MCF 10A (cell line): ENCODE data around the gene STMN3. TPM values are rescaled to one million over a fixed set of nuclear protein-coding genes. Genes with fewer than 3 reads are reported as not detected.

Experiments used
- BruUV-seq: library from RNA; stranded (reverse); fragments of 400-500 nt; replicated peaks from 2 replicates; lab custom pipeline; 2021; lab: Mats Ljungman, UMichigan
- CTCF ChIA-PET: fragments of 300-600 bp; sonication (Branson Sonifier 250); formaldehyde crosslinking; extraction: SDS; loops from one replicate; lab custom pipeline; 2021; ENCODE audit warnings: antibody characterized with exemption, inconsistent platforms; lab: Yijun Ruan, JAX
- POLR2A ChIA-PET: fragments of 300-600, 350-650 bp; sonication (Branson Sonifier 250); formaldehyde crosslinking; extraction: SDS; loops from one replicate; lab custom pipeline; 2020; ENCODE audit warnings: antibody characterized with exemption, inconsistent platforms; lab: Yijun Ruan, JAX
- DNase-seq: peaks from one replicate; pipeline ENCODE4 v3.0.0-alpha.2; 2018; ENCODE audit not compliant: unreplicated experiment
- H3K27ac Mint-ChIP-seq: one replicate; pipeline ENCODE4 v1.8.0; 2022; ENCODE audit warnings: mild to moderate bottlenecking, low read depth, mixed read lengths; ENCODE audit not compliant: unreplicated experiment
- H3K27me3 Mint-ChIP-seq: one replicate; pipeline ENCODE4 v1.8.0; 2022; ENCODE audit warnings: mixed read lengths; ENCODE audit not compliant: insufficient read depth, unreplicated experiment
- H3K36me3 Mint-ChIP-seq: one replicate; pipeline ENCODE4 v1.8.0; 2022; ENCODE audit warnings: mild to moderate bottlenecking, moderate library complexity, mixed read lengths; ENCODE audit not compliant: insufficient read depth, unreplicated experiment
- H3K4me1 Mint-ChIP-seq: one replicate; pipeline ENCODE4 v1.8.0; 2022; ENCODE audit warnings: mixed read lengths; ENCODE audit not compliant: insufficient read depth, unreplicated experiment
- H3K4me3 Mint-ChIP-seq: one replicate; pipeline ENCODE4 v1.8.0; 2022; ENCODE audit warnings: mild to moderate bottlenecking, moderate library complexity, mixed read lengths; ENCODE audit not compliant: unreplicated experiment
- H3K9me3 Mint-ChIP-seq: one replicate; pipeline ENCODE4 v1.8.0; 2022; ENCODE audit warnings: mixed read lengths; ENCODE audit not compliant: unreplicated experiment
- CTCF ChIP-seq: fragments of 200-600 bp; IDR thresholded peaks from one replicate; pipeline ENCODE4 v1.8.0; 2022; ENCODE audit warnings: antibody characterized with exemption, mild to moderate bottlenecking; ENCODE audit not compliant: unreplicated experiment
- intact Hi-C: fragments of 100-400 bp; cut with micrococcal nuclease; formaldehyde crosslinking; loops from 2 replicates; pipeline ENCODE4 v1.14.1; 2022
- total RNA-seq: library from RNA; stranded (reverse); gene quantifications from 2 replicates; pipeline ENCODE4 v1.2.3, GENCODE V29; 2022

The STMN3 gene
- total RNA-seq, 1 experiment from 2014 or later, result 5.3 TPM

DNA sequence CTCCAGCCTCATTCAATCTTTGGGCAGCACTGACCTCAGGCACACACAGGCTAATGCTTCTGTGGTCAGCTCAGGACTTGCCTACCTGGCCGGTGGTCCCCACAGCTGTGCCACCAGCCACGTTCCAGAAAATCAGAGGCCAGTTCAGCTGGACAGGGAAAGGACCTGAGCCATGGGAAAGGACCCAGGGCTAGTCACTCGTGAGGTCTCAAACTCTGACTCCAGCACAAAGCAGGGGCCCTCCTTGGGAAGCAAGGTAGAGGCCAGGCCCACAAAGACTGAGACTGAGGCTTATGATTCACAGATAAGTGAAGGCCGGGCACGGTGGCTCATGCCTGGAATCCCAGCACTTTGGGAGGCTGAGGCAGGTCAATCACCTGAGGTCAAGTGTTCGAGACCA lies 56.8 kb downstream of the STMN3 start:
- ChIA-PET CTCF (no interaction called here), POLR2A (interaction anchor here (0.6 kb wide), 1 partner anchor 237 kb away, joined by 4 read pairs; no protein-coding TSS in a partner anchor)
- Mint-ChIP-seq H3K36me3 (peaks cover 45% of the 10 kb centered on the region), H3K27ac (no peak overlapping the region), H3K9me3 (no peaks in the 10 kb centered on the region), H3K4me1 (no peaks in the 10 kb centered on the region), H3K27me3 (no peaks in the 10 kb centered on the region), H3K4me3 (no peak overlapping the region)
- intact Hi-C loops, result no loop called here
- TF ChIP-seq CTCF, result no peak
- no TSS peak for BruUV-seq
- no peak for DNase-seq

GRCh38 chr20:63595416-63596127 lies 57.7 kb downstream of the STMN3 start:
- Mint-ChIP-seq H3K4me1 (no peaks in the 10 kb centered on the region), H3K27ac (no peak overlapping the region), H3K36me3 (peaks cover 38% of the 10 kb centered on the region), H3K9me3 (no peaks in the 10 kb centered on the region), H3K27me3 (no peaks in the 10 kb centered on the region), H3K4me3 (no peak overlapping the region)
- intact Hi-C loops, result no loop called here
- DNase-seq, result no peak
- ChIA-PET POLR2A (no interaction called here), CTCF (no interaction called here)
- BruUV-seq, result no TSS peak
- TF ChIP-seq CTCF, result no peak

GRCh38 chr20:63594043-63594561 lies 59.1 kb downstream of the STMN3 start:
- no TSS peak for BruUV-seq
- Mint-ChIP-seq H3K27me3 (no peaks in the 10 kb centered on the region), H3K9me3 (no peaks in the 10 kb centered on the region), H3K4me1 (no peaks in the 10 kb centered on the region), H3K36me3 (peaks cover 40% of the 10 kb centered on the region), H3K27ac (no peak overlapping the region), H3K4me3 (no peak overlapping the region)
- CTCF ChIA-PET, result no interaction called here
- POLR2A ChIA-PET, result no interaction called here
- intact Hi-C loops, result no loop called here
- DNase-seq, result no peak
- no peak for TF ChIP-seq CTCF

DNA sequence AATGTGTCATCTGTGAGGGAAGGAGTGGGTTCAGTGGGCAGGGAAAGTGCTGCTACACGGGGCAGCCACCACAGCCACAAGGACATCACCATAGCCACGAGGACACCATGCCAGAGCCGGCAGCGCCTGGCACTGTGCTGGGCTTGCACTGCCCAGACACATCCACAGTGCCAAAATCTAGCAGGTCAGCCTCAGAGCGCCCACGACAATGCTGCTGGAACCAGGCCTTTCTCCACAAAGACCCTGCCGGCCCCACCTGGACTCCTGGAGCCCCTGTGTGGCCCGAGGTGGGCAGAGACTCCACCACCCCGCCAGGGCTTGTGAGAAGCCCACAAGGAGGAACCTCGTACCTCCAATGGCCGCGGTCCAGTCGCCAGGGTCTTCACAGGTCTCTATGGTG lies 60.6 kb downstream of the STMN3 start:
- ChIA-PET POLR2A (interaction anchor here (0.7 kb wide), 1 partner anchor 57 kb away, joined by 3 read pairs; no protein-coding TSS in a partner anchor), CTCF (no interaction called here)
- no peaks in the 10 kb centered on the region for H3K9me3 Mint-ChIP-seq
- TF ChIP-seq CTCF, result no peak
- H3K36me3 Mint-ChIP-seq, result peaks cover 31% of the 10 kb centered on the region
- no peak overlapping the region for H3K4me3 Mint-ChIP-seq
- H3K4me1 Mint-ChIP-seq, result no peaks in the 10 kb centered on the region
- H3K27ac Mint-ChIP-seq, result no peak overlapping the region
- intact Hi-C loops, result no loop called here
- no peak for DNase-seq
- no peaks in the 10 kb centered on the region for H3K27me3 Mint-ChIP-seq
- no TSS peak for BruUV-seq
